Esophagus muscularis mucosa (tissue), 4 donors: ENCODE results near the gene SPAG16.

ENCODE experiments used
- EP300 ChIP-seq: sonication (generic); formaldehyde crosslinking; IDR thresholded peaks from one replicate; pipeline ENCODE4 v1.6.1; 2017; ENCODE audit warnings: antibody characterized with exemption
- POLR2A ChIP-seq: fragments of 450-650 bp; IDR thresholded peaks from one replicate; pipeline ENCODE4 v1.6.1; 2017; ENCODE audit warnings: antibody characterized with exemption, moderate library complexity, mild to moderate bottlenecking, low read depth
- TF ChIP-seq, protein P1 (sequence below), 3 experiments: fragments of 200-600 bp in 2 of 3; fragments of 450-650 bp in 1 of 3; sonication (generic) in 2 of 3; IDR thresholded peaks; one replicate each; pipeline ENCODE4 v1.5.1; 2017 to 2019; ENCODE audit warnings: antibody characterized with exemption in 3 of 3, mild to moderate bottlenecking in 2 of 3, moderate library complexity in 1 of 3

DNA sequence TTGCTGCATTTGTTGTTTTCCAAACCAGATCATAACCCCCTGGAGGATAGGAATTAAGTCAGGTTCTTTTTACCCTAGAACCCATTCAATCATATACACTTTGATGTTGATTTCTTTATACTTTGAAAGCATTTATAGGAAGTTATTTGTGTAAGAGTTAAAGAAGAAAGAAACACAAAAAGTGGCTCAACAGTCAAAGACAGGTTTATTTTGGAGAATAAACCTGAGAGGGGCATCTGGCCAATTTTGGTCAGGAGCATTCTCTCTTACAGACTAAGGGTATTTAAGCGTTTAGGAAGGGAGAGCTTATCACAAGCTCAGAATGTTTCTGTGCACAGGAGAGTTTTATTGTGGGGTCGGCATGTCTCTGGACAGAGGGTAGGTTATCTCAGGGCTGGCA lies 398.0 kb downstream of the SPAG16 start:
- TF ChIP-seq, protein P1, sequence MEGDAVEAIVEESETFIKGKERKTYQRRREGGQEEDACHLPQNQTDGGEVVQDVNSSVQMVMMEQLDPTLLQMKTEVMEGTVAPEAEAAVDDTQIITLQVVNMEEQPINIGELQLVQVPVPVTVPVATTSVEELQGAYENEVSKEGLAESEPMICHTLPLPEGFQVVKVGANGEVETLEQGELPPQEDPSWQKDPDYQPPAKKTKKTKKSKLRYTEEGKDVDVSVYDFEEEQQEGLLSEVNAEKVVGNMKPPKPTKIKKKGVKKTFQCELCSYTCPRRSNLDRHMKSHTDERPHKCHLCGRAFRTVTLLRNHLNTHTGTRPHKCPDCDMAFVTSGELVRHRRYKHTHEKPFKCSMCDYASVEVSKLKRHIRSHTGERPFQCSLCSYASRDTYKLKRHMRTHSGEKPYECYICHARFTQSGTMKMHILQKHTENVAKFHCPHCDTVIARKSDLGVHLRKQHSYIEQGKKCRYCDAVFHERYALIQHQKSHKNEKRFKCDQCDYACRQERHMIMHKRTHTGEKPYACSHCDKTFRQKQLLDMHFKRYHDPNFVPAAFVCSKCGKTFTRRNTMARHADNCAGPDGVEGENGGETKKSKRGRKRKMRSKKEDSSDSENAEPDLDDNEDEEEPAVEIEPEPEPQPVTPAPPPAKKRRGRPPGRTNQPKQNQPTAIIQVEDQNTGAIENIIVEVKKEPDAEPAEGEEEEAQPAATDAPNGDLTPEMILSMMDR (IDR thresholded peaks at IDR 0.05), result no peak
- TF ChIP-seq POLR2A (no peak), EP300 (no peak)
